Raji (cell line): ENCODE measurements around the gene ERN2.

Experiments
- POLR2A ChIP-seq: IDR thresholded peaks from 2 replicates; pipeline ENCODE4 v1.6.1; 2011; ENCODE audit warnings: low read depth, low read length, control low read depth; ENCODE audit not compliant: insufficient read depth

The ERN2 gene

DNA sequence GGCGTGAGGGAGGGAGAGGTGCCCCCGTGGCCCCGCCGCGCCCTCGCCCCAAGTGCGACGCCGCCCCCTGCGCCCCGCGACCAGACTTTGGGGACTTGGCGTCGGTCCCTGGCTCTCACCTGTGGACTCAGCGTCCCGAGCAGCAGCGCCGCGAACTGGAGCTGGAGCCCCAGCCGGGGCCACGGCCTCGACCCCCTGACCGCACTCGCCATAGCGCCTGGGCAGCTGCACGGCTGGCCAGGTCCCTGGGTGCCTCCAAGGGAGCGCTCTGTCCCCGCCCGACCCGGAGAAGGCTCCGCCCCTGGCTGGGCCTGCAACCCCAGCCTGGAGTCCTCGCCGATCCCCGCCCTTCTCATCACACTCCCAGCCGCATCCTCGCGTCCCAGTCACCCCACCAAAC lies at the start of gene ERN2:
Gene ERN2, minus strand, starts transcription at position 247 of the 400 bp plus-strand sequence. Its CDS starts 35 bp downstream, at position 212.
- no peak for TF ChIP-seq POLR2A

DNA sequence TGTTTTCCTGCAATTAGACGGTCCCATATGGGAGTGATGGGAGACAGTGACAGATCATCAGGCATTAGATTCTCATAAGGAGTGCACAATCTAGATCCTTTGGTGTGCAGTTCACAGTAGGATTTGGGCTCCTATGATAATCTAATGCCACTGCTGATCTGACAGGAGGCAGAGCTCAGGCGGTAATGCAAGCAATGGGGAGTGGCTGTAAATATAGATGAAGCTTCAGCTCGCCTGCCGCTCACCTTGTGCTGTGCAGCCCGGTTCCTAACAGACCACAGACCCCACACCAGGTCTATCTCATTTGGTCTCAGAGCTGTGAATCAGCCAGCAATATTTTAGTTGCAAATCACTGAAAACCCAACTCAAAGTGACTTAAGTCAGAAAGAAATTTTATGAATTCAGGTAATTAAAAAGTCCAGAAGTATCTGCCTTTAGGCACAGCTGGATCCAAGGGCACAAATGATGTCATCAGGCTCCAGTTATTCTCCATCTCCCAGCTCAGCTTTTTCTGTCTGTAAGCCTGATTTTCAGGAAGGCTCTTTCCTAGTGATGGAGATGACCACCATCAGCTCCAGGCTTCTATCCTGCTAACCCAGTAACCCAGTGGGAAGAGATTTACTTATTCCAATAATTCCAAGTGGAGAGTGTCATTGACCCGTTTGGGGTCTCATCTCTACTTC lies 45.1 kb upstream of the ERN2 start:
- TF ChIP-seq POLR2A = no peak

DNA sequence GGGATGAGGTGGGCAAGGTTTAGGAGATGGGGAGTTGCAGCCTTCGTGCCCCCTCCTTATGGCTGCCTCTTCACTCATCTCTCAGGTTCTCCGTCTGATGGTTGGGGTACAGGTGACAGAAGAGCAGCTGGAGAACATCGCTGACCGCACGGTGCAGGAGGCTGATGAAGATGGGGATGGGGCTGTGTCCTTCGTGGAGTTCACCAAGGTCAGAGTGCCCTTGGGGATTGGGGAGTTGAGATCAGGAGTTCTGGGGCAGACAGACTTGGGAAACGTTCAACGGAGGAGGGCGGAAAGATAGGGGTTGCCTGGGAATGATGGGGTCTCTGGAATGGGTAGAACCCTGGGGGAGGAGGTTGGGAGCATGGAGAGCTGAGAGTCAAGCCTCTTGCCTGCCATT lies 44.1 kb upstream of the ERN2 start:
- TF ChIP-seq POLR2A = no peak

DNA sequence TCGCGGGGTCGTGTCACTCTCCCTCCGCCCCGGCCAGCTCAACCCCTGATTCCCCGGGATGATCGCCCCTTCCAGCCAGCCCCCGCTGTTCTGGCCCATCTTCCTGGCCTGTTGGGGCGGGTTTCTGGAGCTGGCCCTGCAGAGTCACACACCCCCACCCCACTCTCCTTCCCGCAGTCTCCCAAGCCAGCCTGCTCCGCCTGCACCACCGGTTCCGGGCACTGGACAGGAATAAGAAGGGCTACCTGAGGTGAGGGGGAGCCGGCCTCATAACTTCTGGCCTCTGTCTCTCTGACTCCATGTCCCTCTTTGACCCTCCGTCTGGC lies 42.4 kb upstream of the ERN2 start:
- TF ChIP-seq POLR2A = no peak

DNA sequence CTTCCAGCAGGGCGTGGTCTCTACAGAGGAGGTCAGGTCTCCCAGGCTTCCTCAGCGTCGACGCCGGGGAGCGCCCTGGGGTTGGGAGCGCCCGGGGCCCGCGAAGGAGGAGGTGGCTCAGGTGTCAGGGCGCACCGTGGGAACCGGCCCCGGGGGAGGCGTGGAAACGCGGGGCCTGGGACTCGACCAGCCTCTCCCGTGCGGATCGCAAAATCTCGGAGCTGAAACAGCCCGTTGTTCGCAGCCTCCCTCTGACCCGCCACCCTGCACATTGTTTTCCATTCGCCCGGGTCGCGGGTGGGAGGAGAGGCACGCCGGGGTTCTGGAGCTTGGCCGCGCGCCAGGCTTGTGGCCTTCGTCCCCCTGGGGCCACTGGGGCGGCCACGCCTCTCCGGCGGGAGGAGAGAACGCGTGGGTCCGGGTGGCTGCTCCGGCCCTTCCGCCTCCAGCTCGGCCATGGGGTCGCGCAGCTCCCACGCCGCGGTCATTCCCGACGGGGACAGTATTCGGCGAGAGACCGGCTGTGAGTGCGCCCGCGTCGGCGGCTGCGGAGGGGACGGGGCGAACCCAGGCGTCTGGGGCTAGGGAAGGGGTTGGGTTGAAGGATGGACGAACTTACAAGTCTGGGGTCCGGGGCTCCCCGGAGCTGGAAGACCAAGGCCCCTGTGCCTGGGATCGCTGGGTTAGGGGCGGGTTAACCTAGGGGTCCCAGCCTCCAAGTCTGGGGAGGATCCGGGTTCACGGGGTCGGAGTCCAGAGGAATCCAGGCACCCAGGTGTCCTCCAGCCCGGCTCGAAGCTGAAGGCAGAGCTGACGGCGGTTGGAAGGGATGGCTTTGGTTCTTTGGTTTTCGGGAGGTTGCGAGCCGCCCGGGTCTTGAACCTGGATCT lies 41.8 kb upstream of the ERN2 start, which contains the start of gene CHP2:
Gene CHP2, plus strand, starts transcription at position 433 of the 890 bp plus-strand sequence. Its CDS starts 24 bp downstream, at position 457.
- TF ChIP-seq POLR2A = no peak

DNA sequence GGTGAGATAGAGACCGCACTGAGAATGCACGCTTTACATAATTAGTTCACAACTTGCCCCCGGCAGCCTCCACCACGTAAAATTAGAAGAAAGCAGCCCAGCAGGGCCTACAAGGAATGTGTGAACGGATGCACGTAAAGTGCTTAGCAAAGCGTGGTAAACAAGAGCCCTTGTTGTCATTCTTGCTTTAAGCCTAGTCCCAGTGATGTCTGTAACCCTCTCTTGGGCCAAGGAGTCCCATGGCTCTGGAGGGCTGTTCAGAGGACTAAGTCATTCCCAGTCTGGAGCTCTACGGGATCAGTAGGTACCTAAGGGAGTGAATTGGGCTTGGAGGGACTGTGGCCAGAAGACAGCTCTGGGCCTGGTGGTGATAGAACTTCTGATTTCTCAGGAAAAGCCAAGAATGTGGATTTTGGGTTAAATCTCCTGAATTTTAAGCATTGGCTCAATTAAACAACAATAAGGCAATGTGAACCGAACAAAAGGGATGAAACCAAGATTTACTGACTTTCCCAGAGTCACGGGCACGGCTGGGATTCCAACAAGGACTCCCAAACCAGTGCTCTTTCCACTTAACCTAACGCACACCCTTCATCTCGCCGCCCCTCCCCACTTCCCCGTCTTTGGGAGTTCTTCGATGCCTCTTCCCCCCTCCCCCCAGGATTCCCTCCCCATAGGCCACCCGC lies 41.0 kb upstream of the ERN2 start:
- no peak for TF ChIP-seq POLR2A

DNA sequence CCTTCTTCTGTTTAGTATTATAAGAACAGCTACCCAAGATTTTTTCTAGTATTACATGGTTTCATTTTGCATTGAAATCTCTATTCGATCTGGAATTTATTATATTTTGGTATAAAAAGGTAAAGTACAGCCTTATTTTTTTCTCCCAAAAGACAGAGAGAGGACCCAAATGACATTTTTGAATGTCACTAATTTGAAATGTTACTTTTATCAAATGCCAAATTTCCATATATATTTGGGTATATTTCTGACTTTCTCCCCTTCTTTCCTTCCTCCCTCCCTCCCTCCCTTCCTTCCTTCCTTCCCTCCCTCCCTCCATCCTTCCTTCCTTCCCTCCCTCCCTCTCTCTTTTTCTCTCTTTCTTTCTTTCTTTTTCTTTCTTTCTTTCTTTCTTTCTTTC lies 35.6 kb upstream of the ERN2 start:
- TF ChIP-seq POLR2A = no peak

DNA sequence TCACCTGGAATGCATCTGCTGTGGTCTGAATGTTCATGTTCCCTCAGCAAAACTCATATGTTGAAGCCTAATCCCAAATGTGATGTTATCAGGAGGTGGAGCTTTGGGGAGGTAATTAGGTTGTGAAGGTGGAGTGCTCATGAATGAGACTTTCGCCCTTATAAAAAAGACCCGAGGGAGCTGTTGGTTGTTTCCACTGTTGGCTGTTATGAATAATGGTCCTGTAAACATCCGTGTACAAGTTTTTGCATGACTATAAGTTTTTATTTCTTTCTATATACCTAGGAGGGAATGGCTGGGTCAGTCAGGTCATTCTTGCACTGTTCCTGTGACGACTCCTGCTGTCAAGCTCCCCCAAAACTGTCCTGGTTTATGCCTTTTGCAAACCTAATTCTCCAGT lies 32.2 kb upstream of the ERN2 start:
- no peak for TF ChIP-seq POLR2A

DNA sequence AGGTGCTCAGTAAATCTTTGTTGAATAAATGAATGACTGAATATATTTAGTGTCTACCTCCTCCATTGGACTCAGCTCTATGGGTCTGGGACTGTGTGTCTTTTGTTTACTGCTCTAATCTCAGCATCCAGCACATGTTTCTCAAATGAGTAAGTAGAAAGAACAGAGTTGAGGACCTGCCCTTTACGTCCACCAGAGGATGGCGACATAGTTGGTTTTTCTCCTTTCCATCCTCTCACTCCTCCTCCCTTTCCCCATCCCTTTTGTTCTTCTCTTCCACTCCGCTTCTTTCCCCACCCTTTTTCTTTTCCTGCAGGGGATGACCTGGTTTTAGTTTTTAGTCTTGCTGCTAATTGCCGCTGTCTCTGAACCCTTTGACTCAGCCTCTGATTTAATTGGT lies 29.7 kb upstream of the ERN2 start:
- TF ChIP-seq POLR2A = no peak

DNA sequence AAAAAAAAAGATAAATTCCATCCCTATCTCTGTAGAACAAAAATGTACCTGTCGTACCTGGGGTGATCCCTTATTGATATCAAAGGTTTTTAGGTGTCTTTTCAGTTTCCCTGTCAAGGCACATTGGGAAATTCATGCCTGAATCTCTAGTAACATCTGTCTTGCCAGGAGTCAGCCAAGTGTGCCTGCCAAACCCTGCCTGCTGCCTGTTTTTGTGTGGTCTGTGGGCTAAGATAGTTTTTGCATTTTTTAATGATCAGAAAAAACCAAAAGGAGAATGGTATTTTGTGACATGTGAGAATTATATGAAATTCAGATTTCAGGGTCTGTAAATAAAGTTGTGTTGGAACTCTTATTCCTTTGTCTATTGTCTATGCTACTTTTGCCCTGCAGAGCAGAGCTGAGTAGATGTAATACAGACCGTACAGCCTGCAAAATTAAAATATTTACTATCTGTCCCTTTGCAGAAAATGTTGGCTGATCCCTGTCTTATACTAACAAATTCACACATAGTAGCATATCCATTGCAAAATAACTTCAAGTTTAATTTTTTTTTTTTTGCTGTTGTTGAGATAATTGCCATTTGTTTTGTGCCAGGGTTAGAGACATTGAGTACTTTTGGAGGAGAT lies 28.8 kb upstream of the ERN2 start:
- TF ChIP-seq POLR2A = no peak

DNA sequence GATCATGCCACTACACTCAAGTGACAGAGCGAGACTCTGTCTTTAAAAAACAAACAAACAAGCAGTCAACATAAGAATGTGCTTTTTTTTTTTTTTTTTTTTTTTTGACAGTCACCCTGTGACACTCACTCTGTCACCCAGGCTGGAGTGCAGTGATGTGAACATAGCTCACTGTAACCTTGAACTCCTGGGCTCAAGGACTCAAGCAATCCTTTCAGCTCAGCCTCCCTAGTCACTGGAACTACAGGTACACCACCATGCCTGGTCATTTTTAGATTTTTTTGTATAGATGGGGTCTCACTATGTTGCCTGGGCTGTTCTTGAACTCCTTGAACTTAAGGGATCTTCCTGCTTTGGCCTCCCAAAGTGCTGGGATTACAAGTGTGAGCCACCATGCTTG lies 26.5 kb upstream of the ERN2 start:
- TF ChIP-seq POLR2A = no peak

DNA sequence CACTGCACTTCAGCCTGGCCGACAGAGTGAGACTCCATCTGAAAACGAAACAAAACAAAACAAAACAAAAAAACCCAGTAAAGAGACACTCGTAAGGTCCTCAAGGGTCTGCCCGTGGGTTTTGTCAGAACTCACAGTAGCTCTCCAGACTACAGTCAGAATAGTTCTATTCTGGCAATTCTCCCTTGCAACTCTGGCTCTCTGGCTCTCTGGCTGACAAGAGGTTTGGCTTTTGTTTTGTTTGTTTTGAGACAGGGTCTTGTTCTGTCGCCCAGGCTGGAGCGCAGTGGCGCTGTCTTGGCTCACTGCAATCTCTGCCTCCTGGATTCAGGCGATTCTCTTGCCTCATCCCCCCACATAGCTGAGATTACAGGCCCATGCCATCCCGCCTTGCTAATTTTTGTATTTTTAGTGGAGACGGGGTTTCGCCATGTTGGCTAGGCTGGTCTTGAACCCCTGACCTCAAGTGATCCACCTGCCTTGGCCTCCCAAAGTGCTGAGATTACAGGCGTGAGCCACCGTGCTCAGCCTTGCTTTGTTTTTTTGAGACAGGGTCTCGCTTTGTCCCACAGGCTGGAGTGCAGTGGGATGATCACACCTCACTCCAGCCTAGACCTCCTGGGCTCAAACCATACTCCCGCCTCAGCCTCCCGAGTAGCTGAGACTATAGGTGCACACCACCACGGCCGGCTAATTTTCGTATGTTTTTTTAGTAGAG lies 21.3 kb upstream of the ERN2 start:
- TF ChIP-seq POLR2A = no peak

DNA sequence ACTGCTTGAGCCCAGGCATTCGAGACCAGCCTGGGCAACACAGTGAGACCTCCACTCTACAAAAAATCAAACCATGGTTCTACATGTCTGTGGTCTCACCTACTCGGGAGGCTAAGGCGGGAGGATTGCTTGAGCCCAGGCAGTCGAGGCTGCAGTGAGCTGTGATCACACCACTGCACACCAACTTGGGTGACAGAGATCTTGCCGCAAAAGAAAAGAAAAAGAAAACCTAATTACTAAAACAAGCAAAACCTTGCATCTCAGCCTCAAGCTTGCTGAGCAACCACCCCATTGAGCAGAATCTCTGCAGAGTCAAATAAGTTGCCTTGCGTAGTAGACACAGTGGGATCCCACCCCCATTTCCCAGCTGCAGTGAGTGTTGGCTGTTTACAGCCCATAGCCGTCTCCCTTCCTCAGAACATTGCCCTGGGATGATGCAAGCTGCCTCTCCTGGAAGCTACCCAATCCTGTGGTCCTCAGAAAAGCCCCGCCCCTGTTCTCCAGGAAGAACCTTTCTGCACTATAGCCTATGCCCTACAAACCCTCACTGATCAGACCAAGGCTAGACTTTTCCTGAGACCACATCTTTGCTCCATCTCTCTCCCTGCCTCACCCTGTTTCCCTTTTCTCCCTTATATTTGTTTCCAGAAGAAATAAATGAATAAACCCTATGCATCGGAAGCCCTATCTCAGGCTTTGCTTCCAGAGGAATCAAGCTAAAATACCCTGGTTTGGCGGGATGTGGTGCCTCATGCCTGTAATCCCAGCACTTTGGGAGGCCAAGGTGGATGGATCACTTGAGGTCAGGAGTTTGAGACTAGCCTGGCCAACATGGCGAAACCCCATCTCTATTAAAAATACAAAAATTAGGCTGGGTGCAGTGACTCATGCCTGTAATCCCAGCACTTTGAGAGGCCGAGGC lies 16.7 kb upstream of the ERN2 start:
- TF ChIP-seq POLR2A = no peak

DNA sequence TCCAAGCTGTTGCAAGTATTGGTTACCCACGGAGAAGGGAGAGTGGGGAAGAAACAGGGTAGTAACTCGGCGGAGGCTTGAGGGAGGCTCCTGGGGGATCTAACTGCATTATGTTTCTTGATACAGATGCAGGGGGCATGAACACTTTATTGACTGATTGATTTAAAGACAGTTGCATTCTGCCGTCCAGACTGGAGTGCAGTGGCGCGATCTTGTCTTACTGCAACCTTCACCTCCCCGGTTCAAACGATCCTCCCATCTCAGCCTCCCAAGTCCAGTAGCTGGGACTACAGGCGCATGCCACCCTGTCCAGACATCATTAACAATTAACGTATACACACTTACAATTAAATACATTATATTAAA lies 15.1 kb upstream of the ERN2 start:
- TF ChIP-seq POLR2A = no peak
